HG03354 (cell line): ENCODE results near the gene HIPK3.
"Not testable (repeated sequence)": the region's sequence is repeated elsewhere in the genome, so short reads cannot be mapped to it uniquely, and the experiment has no call there.

Experiments used
- ATAC-seq: cut with Tn5 transposase; IDR thresholded peaks from one replicate; pipeline ENCODE4 v1.9.1; 2021; ENCODE audit warnings: mild to moderate bottlenecking; ENCODE audit not compliant: unreplicated experiment, poor library complexity, severe bottlenecking

Gene HIPK3

DNA sequence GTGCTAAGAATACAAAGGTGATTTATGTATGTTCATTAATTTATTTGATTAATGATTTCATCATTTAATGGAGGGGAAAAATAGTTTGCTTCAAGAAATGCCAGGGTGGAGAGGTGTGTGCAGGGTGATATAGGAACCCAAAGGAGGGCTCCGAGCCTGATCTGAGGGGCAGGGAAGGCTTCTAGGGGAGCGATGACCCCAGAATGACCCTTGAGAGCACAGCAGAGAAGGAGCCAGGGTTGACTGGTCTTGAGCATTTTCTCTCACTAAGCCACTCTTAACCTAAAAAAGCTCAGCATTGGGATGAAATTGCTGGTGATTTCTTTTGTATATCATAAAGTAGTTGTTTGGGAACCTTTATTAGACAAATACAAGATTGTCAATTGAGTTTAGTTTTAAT lies 35.1 kb downstream of the HIPK3 start:
- no peak for ATAC-seq

DNA sequence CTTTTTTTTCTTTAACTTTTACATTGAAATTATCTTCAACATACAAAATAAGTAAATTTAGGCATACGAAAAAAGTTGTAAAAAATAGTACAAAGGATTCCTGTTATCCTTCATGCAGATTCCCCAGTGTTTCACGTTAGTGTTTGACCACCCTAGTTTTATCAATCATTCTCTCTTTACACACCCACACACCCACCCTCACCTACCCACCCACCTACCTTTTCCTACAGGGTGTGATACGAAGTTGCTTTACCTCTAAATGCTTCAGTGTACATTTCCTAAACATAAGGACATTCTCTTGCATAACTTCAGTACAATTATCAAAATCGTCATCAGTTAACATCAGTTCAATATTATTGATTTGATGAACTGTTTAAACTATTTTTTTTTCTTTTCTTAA lies 37.0 kb downstream of the HIPK3 start:
- no peak for ATAC-seq

DNA sequence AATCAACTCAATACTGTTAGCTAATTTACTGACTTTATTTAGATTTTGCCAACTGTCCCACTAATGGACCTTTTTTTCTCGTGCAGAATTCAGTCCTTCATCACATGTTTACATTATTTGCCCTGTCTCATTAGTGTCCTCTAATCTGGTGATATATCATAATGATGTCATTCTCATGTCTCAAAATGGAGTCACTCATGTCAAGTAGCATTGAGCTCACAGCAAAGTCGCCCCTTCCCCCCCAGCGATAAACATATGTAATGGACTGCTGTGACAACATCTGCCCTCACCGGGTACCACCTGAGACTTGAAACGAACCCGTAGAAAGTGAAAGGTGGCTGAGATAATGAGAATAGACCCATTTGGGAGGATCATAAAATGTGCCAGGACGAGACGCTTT lies 37.6 kb downstream of the HIPK3 start:
- ATAC-seq, result no peak

DNA sequence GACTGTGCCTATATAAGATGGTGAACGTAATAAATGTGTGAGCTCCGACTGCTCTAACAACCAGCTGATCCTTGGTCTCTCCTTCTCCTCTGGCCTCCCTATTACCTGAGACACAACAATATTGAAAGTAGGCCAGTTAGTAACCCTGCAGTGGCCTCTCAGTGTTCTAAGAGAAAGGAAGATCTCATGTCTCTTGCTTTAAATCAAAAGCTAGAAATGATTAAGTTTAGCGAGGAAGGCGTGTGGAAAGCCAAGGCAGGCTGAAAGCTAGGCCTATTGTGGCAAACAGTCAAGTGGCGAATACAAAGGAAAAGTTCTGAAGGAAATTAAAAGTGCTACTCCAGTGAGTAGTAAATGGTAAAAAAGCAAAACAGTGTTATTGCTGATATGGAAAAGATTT lies 39.5 kb downstream of the HIPK3 start:
- no peak for ATAC-seq

DNA sequence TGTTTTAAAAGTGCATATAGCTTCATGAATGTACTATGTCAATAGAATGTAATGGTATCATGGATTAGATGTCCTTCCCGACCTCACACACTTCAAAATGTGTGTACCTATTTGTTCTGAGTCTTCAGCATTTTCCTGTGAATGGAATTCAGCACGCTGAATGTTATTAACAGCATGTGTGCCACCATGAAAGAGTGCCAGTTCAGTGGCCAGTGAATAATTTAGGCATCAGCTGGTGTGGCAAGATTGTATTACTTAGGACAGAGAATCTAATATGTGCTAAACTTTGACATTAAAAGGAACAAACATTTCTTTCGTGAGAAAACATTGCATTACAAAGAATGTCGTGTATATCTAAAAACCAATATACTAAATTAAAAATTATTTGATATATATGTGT lies 46.4 kb downstream of the HIPK3 start:
- ATAC-seq, result no peak

DNA sequence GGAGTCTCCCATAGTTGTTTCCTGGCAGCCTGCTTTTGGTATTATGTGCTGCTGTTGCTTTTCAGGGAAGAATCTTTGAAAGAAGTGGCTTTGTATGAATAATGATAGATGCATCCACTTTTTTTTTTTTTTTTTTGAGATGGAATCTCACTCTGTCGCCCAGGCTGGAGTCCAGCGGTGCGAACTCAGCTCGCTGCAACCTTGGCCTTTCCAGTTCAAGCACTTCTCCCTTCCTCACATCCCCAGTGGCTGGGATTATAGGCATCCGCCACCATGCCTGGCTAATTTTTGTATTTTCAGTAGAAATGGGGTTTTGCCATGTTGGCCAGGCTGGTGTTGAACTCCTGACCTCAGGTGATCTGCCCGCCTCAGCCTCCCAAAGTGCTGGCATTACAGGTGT lies 49.6 kb downstream of the HIPK3 start:
- not testable (repeated sequence) for ATAC-seq

DNA sequence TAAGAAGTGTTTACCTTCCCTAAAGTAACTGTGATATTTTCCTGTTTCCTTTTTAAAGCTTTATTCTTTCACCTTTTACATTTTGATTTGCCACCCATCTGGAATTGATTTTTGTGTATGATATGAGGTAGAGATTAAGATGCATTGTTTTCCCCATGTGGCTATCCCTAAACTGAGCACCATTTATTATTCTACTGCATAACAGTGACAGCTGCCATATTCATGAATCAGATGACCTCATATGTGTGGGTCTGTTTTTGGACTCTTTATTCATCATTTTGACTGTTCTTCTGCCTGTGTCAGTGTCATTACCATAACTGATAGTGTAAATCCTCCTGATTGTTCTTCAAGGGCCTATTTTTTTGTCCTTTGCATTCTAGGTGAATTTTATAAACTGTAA lies 50.8 kb downstream of the HIPK3 start:
- no peak for ATAC-seq

DNA sequence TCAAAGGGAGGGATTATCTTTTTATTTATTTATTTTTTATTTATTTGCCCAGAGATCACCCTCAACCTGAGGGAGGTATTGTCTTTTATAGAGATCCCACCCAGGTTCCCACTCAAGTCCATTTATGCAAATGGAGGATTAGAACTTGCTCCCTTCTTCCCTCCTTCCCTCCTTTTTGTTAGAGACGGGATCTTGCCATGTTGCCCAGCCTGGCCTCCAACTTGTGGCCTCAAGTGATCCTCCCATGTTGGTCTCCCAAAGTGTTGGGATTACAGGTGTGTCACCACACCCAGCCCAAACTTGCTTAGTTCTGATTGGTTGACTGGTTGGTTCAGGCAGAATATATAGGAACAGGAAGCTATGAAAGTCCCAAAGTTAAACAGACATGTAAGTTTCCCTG lies 51.9 kb downstream of the HIPK3 start:
- no peak for ATAC-seq

DNA sequence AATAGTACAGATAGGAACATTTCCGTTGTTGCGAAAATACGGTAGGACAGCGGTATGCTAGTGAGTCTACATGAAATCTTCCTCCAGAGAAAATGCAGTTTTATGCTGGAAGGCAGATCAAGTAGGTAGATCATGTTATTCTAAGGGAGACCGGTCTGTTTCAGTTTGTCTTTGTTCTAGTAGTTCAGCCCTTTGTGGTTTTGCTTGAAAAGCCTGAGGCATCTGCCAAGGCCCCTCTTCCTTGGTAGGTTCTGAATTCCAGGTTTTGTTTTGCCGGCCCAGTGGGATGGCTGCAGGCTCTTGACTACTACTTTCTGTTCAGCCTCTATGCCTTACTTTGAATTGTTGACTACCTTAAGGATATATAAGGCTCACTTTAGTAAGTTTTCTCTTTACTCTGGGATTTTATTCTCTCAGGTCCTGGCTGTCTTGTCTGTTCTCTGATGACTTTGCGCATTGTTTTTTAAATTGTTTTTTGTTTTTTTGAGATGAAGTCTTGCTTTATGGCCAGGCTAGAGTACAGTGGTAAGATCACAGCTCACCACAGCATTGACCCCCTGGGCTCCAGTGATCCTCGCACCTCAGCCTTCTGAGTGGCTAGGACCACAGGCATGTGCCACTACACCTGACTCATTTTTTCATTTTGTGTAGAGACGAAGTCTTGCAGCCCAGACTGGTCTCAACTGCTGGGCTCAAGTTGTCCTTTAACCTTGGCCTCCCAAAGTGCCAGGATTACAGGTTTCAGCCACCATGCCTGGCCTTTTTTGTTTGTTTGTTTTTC lies 53.7 kb downstream of the HIPK3 start:
- ATAC-seq, result no peak

DNA sequence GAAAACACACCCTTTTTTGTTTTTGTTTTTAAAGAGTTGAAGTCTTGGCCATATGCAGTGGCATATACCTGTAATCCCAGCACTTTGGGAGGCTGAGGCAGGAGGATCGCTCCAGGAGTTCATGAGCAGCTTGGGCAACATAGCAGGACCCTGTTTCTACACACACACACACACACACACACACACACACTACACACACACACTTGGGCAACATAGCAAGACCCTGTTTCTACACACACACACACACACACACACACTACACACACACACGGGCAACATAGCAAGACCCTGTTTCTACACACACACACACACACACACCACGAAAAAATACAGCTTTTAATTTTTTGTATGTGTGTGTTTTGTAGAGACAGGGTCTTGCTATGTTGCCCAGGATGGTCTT lies 54.5 kb downstream of the HIPK3 start:
- no peak for ATAC-seq

GRCh38 chr11:33315822-33316221 lies 58.6 kb downstream of the HIPK3 start:
- ATAC-seq, result no peak

- ATAC-seq, result no peak
Measured at GRCh38 chr11:33317662-33318061, 60.5 kb downstream of the HIPK3 start.

DNA sequence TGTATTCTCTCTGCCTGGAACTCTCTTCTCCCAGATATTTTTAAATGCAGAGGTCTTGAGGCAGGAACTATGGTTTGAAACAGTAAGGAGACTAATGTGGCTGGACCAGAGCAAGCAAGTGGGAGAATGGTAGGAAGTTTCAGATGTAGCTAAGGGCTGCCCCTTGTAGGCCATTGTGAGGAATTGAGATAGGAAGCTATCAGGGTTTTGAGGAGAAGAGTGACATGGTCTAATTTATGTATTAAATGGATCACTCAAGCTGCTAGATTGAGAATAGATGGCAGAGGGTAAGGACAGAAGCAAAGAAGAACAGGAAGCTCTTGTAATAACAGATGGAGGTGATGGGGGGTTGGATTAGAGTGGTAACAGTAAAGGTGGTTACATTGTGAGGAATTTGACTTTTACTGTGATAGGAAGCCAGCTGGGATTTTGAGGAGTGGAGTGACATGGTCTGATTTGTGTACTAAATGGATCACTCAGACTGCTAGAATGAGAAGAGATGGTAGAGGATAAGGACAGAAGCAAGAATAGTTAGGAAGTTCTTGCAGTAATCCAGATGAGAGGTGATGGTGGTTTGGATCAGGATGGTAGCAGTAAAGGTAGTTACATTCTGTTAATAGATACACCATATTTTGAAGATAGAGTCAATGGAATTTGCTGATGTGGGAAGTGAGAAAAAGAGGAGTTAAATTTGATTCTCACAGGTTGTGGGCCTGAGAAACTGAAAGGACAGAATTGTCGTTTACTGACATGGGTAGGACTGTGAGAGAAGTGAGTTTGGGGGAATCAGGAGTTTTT lies 63.0 kb downstream of the HIPK3 start:
- ATAC-seq, result no peak

DNA sequence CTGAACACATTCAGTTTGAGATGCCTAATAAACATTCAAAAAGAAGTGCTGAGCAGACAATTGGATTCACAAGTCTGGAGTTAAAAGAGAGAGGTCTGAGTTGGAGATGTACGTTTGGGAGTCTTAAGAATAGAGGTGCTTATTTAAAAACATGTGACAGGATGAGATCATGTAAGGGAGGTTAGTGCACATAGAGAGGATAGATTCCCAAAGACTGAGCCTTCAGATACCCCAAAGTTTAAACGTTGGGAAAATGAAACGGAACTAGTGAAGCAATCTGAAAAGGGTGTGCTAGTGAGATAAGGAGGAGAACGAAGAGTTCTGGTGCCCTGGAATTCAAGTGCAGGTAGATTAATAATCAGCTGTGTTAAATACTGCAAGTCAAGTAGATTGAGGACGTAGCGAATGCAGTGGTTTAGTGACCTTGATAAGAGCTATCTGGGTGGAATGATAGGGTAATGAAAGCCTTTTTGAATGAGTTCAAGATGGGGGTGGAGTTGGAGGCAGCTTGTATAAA lies 63.7 kb downstream of the HIPK3 start:
- ATAC-seq, result no peak

- ATAC-seq, result no peak
Measured at GRCh38 chr11:33321422-33321821, 64.2 kb downstream of the HIPK3 start.

GRCh38 chr11:33323421-33323820 lies 66.2 kb downstream of the HIPK3 start:
- ATAC-seq, result no peak

DNA sequence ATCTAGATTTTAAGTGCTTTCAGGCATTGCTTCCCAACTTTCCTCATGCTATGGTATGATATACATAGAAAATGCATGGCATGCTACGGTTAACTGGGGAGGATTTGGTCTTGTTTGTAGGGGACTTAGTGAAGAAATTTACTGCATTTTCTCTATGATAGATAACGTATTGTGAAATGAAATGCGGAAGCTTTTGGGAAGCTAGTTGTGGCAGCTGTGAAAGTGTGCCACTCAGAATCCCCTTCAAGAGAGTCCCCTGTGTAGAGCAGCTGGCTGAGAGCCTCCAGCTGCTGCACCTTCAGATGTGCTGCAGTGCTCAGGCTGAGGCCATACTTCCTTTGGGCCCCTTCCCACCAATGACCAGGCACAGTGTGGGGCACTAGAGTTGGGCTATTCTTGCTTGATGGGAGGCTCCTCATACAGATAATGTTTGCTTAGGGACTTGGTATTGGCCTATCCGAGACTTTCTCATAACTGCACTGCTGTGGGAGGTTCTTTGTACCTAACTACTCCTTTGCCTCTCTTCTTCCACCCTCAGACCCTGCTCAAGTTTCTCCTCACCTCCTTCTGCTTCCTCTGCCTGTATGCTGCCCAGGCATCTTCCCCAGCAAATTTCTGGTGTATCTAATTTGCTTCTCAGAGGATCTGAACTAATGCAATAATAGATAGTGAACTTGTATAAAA lies 67.3 kb downstream of the HIPK3 start:
- ATAC-seq, result peak; percentile 77

GRCh38 chr11:33325451-33325850 lies 68.3 kb downstream of the HIPK3 start:
- ATAC-seq, result no peak

- ATAC-seq, result peak; percentile 68
Measured at GRCh38 chr11:33329705-33330329, 72.6 kb downstream of the HIPK3 start.

- no peak for ATAC-seq
Measured at GRCh38 chr11:33333816-33334215, 76.6 kb downstream of the HIPK3 start.
